ENCODE results near the gene COL17A1.

The COL17A1 gene

GRCh38 chr10:103995134-103995533 lies 90.5 kb downstream of the COL17A1 start:
- Histone ChIP-seq H3K4me2 (no peak overlapping the region), H2AFZ (ENCODE audit: low read depth) (no peak overlapping the region), H3K4me3 (IDR thresholded peaks at IDR 0.05; ENCODE audit: insufficient read depth, low read depth, low read length) (no peak overlapping the region), H3K4me1 (ENCODE audit: low read depth, poor library complexity, severe bottlenecking) (no peaks in the 10 kb centered on the region), H3K27ac (no peak overlapping the region), H3K9ac (no peak overlapping the region), H3K27me3 (ENCODE audit: insufficient read depth, low read depth) (no peaks in the 10 kb centered on the region), H4K20me1 (ENCODE audit: insufficient read depth) (no peaks in the 10 kb centered on the region), H3K36me3 (ENCODE audit: insufficient read depth) (no peaks in the 10 kb centered on the region; the same call in 1 of the 2 replicates), H3K79me2 (ENCODE audit: insufficient read depth, low read depth) (no peaks in the 10 kb centered on the region)
- TF ChIP-seq, protein P1, sequence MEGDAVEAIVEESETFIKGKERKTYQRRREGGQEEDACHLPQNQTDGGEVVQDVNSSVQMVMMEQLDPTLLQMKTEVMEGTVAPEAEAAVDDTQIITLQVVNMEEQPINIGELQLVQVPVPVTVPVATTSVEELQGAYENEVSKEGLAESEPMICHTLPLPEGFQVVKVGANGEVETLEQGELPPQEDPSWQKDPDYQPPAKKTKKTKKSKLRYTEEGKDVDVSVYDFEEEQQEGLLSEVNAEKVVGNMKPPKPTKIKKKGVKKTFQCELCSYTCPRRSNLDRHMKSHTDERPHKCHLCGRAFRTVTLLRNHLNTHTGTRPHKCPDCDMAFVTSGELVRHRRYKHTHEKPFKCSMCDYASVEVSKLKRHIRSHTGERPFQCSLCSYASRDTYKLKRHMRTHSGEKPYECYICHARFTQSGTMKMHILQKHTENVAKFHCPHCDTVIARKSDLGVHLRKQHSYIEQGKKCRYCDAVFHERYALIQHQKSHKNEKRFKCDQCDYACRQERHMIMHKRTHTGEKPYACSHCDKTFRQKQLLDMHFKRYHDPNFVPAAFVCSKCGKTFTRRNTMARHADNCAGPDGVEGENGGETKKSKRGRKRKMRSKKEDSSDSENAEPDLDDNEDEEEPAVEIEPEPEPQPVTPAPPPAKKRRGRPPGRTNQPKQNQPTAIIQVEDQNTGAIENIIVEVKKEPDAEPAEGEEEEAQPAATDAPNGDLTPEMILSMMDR (conservative IDR thresholded peaks at IDR 0.05; ENCODE audit: low read depth, low read length): no peak

- Histone ChIP-seq H3K4me1 (ENCODE audit: low read depth, poor library complexity, severe bottlenecking) (peaks cover 7% of the 10 kb centered on the region), H3K4me2 (no peak overlapping the region), H3K4me3 (IDR thresholded peaks at IDR 0.05; ENCODE audit: insufficient read depth, low read depth, low read length) (no peak overlapping the region), H3K36me3 (ENCODE audit: insufficient read depth) (no peaks in the 10 kb centered on the region), H2AFZ (ENCODE audit: low read depth) (no peak overlapping the region), H3K79me2 (ENCODE audit: insufficient read depth, low read depth) (0 out of 2 replicates have a peak, but pooled peaks cover 4% of the 10 kb centered on the region), H4K20me1 (ENCODE audit: insufficient read depth) (no peaks in the 10 kb centered on the region), H3K27ac (no peak overlapping the region), H3K9ac (no peak overlapping the region), H3K27me3 (ENCODE audit: insufficient read depth, low read depth) (no peaks in the 10 kb centered on the region)
- TF ChIP-seq, protein P1 (conservative IDR thresholded peaks at IDR 0.05; ENCODE audit: low read depth, low read length): no peak
Measured at GRCh38 chr10:103991393-103992128, 94.1 kb downstream of the COL17A1 start.

GRCh38 chr10:103990531-103990930 lies 95.1 kb downstream of the COL17A1 start:
- no peak overlapping the region for H2AFZ ChIP-seq (ENCODE audit: low read depth)
- H3K27me3 ChIP-seq (ENCODE audit: insufficient read depth, low read depth): no peaks in the 10 kb centered on the region
- no peaks in the 10 kb centered on the region for H4K20me1 ChIP-seq (ENCODE audit: insufficient read depth)
- H3K36me3 ChIP-seq (ENCODE audit: insufficient read depth): no peaks in the 10 kb centered on the region
- no peak overlapping the region for H3K4me2 ChIP-seq
- peaks cover 9% of the 10 kb centered on the region; the same call in 1 of the 2 replicates for H3K79me2 ChIP-seq (ENCODE audit: insufficient read depth, low read depth)
- H3K4me3 ChIP-seq (IDR thresholded peaks at IDR 0.05; ENCODE audit: insufficient read depth, low read depth, low read length): no peak overlapping the region
- TF ChIP-seq, protein P1 (conservative IDR thresholded peaks at IDR 0.05; ENCODE audit: low read depth, low read length): no peak
- H3K27ac ChIP-seq: no peak overlapping the region
- peaks cover 17% of the 10 kb centered on the region for H3K4me1 ChIP-seq (ENCODE audit: low read depth, poor library complexity, severe bottlenecking)
- H3K9ac ChIP-seq: no peak overlapping the region

- Histone ChIP-seq H3K4me1 (ENCODE audit: low read depth, poor library complexity, severe bottlenecking) (peaks cover 21% of the 10 kb centered on the region), H2AFZ (ENCODE audit: low read depth) (no peak overlapping the region), H3K36me3 (ENCODE audit: insufficient read depth) (no peaks in the 10 kb centered on the region), H3K79me2 (ENCODE audit: insufficient read depth, low read depth) (peaks cover 9% of the 10 kb centered on the region; the same call in 1 of the 2 replicates), H3K9ac (no peak overlapping the region), H3K4me2 (no peak overlapping the region), H3K4me3 (IDR thresholded peaks at IDR 0.05; ENCODE audit: insufficient read depth, low read depth, low read length) (no peak overlapping the region), H3K27me3 (ENCODE audit: insufficient read depth, low read depth) (no peaks in the 10 kb centered on the region), H4K20me1 (ENCODE audit: insufficient read depth) (no peaks in the 10 kb centered on the region), H3K27ac (no peak overlapping the region)
- TF ChIP-seq, protein P1 (conservative IDR thresholded peaks at IDR 0.05; ENCODE audit: low read depth, low read length): no peak
Measured at GRCh38 chr10:103990121-103990520, 95.6 kb downstream of the COL17A1 start.

Data from KMS-11 (cell line).